ENCODE results near the gene SYT6. TPM values are rescaled to one million over a fixed set of nuclear protein-coding genes. Genes with fewer than 3 reads are reported as not detected.
"Not testable (repeated sequence)": the region's sequence is repeated elsewhere in the genome, so short reads cannot be mapped to it uniquely, and the experiment has no call there.

SYT6 gene
- total and polyA plus RNA-seq, 10 donors = 0.14 TPM; not detected in 9

GRCh38 chr1:114063544-114063943 is 90.1 kb downstream of the SYT6 start:
- no peak for TF ChIP-seq CTCF (IDR thresholded peaks at IDR 0.05 in 8 of 11, conservative IDR thresholded peaks at IDR 0.05 in 3 of 11)
- no peak for TF ChIP-seq POLR2A (IDR thresholded peaks at IDR 0.05)
- Histone ChIP-seq H3K4me3 (no peak overlapping the region), H3K4me1 (no peaks in the 10 kb centered on the region)

GRCh38 chr1:114062477-114063099 is 91.1 kb downstream of the SYT6 start:
- H3K4me1 ChIP-seq = no peaks in the 10 kb centered on the region
- H3K4me3 ChIP-seq = no peak overlapping the region
- peaks cover 0 to 17% (median 9%) of the 10 kb centered on the region in 8 donors for H3K9me3 ChIP-seq
- WGBS, 5 donors = 53 to 66% (median 61%) methylated on average over 8 of the region's 8 CpGs
- intact Hi-C loops (cut with DNase I; ENCODE audit: low total_unique reads) = no loop called here
- H3K36me3 ChIP-seq = no peaks in the 10 kb centered on the region
- no peak overlapping the region for H3K27ac ChIP-seq
- H3K27me3 ChIP-seq (replicated peaks in 1 of 7) = no peaks in the 10 kb centered on the region
- no peak for DNase-seq
- TF ChIP-seq POLR2A (IDR thresholded peaks at IDR 0.05) = no peak
- TF ChIP-seq POLR2AphosphoS5 (IDR thresholded peaks at IDR 0.05) = no peak
- no peak for TF ChIP-seq CTCF (IDR thresholded peaks at IDR 0.05 in 8 of 11, conservative IDR thresholded peaks at IDR 0.05 in 3 of 11)

More at GRCh38 chr1:114063544-114063943, 90.1 kb downstream of the SYT6 start:
- Histone ChIP-seq H3K27me3 (replicated peaks in 1 of 7) (no peaks in the 10 kb centered on the region), H3K36me3 (no peaks in the 10 kb centered on the region), H3K9me3 (peaks cover 0 to 14% (median 8%) of the 10 kb centered on the region in 8 donors), H3K27ac (no peak overlapping the region)
- no peak for DNase-seq
- intact Hi-C loops (cut with DNase I; ENCODE audit: low total_unique reads) = no loop called here

- TF ChIP-seq POLR2A (IDR thresholded peaks at IDR 0.05) (no peak), POLR2AphosphoS5 (IDR thresholded peaks at IDR 0.05) (no peak)
- no peak overlapping the region for H3K27ac ChIP-seq
Measured at GRCh38 chr1:114061121-114061830, 92.4 kb downstream of the SYT6 start.

GRCh38 chr1:114058236-114058635 is 95.4 kb downstream of the SYT6 start:
- H3K36me3 ChIP-seq; H3K4me1 ChIP-seq; DNase-seq; intact Hi-C loops (cut with DNase I; ENCODE audit: low total_unique reads); H3K4me3 ChIP-seq; H3K27me3 ChIP-seq (replicated peaks in 1 of 7); H3K27ac ChIP-seq: not testable (repeated sequence)
- 37 to 57% (median 42%) methylated on average over 6 of the region's 6 CpGs for whole genome bisulfite sequencing, 5 donors
- H3K9me3 ChIP-seq = peaks cover 0 to 24% (median 15%) of the 10 kb centered on the region in 8 donors

More at GRCh38 chr1:114061121-114061830, 92.4 kb downstream of the SYT6 start:
- Histone ChIP-seq H3K4me3 (no peak overlapping the region), H3K4me1 (no peaks in the 10 kb centered on the region), H3K36me3 (no peaks in the 10 kb centered on the region), H3K27me3 (replicated peaks in 1 of 7) (no peaks in the 10 kb centered on the region), H3K9me3 (peaks cover 0 to 24% (median 15%) of the 10 kb centered on the region in 8 donors)
- intact Hi-C loops (cut with DNase I; ENCODE audit: low total_unique reads) = no loop called here
- 40 to 91% (median 83%) methylated on average over 1 of the region's 1 CpG for WGBS, 5 donors
- no peak for DNase-seq

- no peak for DNase-seq
- no peak overlapping the region for H3K4me3 ChIP-seq
- intact Hi-C loops (cut with DNase I; ENCODE audit: low total_unique reads) = no loop called here
- no peak for TF ChIP-seq POLR2AphosphoS5 (IDR thresholded peaks at IDR 0.05)
- TF ChIP-seq CTCF (IDR thresholded peaks at IDR 0.05 in 8 of 11, conservative IDR thresholded peaks at IDR 0.05 in 3 of 11) = no peak
- no peak for TF ChIP-seq POLR2A (IDR thresholded peaks at IDR 0.05)
- no peaks in the 10 kb centered on the region for H3K36me3 ChIP-seq
- 92 to 96% (median 95%) methylated on average over 2 of the region's 2 CpGs for WGBS, 5 donors
- H3K9me3 ChIP-seq = peaks cover 0 to 11% (median 7%) of the 10 kb centered on the region in 8 donors
- no peaks in the 10 kb centered on the region for H3K4me1 ChIP-seq
- no peaks in the 10 kb centered on the region for H3K27me3 ChIP-seq (replicated peaks in 1 of 7)
- no peak overlapping the region for H3K27ac ChIP-seq
Measured at GRCh38 chr1:114054148-114054547, 99.5 kb downstream of the SYT6 start.
